Astrocyte (in vitro differentiated cells and primary cell): ENCODE measurements around the gene ARHGEF11.

Experiments used
- EZH2 ChIP-seq: IDR thresholded peaks from 2 replicates; pipeline ENCODE4 v1.6.1; 2012; ENCODE audit warnings: mild to moderate bottlenecking, low read length, inconsistent platforms; ENCODE audit not compliant: insufficient read depth
- TF ChIP-seq, protein P1 (sequence below): IDR thresholded peaks from 2 replicates; pipeline ENCODE4 v1.5.1; 2011; ENCODE audit warnings: low read depth, mild to moderate bottlenecking, inconsistent platforms, low read length, moderate library complexity; ENCODE audit not compliant: insufficient read depth

DNA sequence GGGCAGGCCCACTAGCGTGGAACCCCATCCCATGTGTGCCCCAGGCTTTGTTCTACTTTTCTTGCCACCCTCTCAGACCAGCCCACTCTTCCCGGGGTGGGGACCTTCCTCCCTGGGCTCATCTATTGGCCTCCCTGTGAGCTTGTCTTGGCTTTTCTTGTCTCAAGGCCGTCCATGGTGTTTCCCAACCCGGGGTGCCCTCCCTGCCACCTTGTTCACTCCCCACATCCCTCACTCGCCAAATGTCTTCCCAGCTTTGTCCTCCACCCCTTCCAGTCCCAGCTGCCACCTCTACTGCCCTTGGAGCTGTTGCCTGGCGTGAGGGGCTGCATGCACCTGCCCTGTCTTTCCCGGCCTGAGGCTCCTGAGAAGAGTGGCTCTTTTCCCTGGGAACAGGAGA, 106.7 kb downstream of the ARHGEF11 start:
- TF ChIP-seq, protein P1, sequence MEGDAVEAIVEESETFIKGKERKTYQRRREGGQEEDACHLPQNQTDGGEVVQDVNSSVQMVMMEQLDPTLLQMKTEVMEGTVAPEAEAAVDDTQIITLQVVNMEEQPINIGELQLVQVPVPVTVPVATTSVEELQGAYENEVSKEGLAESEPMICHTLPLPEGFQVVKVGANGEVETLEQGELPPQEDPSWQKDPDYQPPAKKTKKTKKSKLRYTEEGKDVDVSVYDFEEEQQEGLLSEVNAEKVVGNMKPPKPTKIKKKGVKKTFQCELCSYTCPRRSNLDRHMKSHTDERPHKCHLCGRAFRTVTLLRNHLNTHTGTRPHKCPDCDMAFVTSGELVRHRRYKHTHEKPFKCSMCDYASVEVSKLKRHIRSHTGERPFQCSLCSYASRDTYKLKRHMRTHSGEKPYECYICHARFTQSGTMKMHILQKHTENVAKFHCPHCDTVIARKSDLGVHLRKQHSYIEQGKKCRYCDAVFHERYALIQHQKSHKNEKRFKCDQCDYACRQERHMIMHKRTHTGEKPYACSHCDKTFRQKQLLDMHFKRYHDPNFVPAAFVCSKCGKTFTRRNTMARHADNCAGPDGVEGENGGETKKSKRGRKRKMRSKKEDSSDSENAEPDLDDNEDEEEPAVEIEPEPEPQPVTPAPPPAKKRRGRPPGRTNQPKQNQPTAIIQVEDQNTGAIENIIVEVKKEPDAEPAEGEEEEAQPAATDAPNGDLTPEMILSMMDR = no peak
- TF ChIP-seq EZH2 = no peak
